Measurements from ENCODE around the gene NUDT14. TPM values are rescaled to one million over a fixed set of nuclear protein-coding genes. Genes with fewer than 3 reads are reported as not detected.

Gene NUDT14
- total and polyA plus RNA-seq, 2 of the 4 experiments (the other 2 are of a cell fraction) = 5.6 to 9.3 TPM

- H2AK5ac ChIP-seq (ENCODE audit: low read depth, low read length) = no peak overlapping the region
- H4K5ac ChIP-seq (ENCODE audit: low read depth, low read length) = no peak overlapping the region
- in situ Hi-C loops (cut with MboI; ENCODE audit: low sequenced_read_pairs) (no loop called here), intact Hi-C loops (cut with micrococcal nuclease) (no loop called here), dilution Hi-C loops (cut with HindIII; ENCODE audit: low sequenced_read_pairs, unreplicated experiment) (no loop called here)
- H3K18ac ChIP-seq (ENCODE audit: low read depth, low read length) = no peak overlapping the region
- H2AFZ ChIP-seq (replicated peaks; ENCODE audit: low read length, poor library complexity) = no peak overlapping the region
- ChIA-PET POLR2A (ENCODE audit: unreplicated experiment) (no interaction called here), CTCF (interaction anchor here (1.0 kb wide), 1 partner anchor 156 kb away, joined by 3 read pairs; no protein-coding TSS in a partner anchor)
- no peak overlapping the region for H3K4me3 ChIP-seq (ENCODE audit: insufficient read depth, low read depth, low read length)
- no peak overlapping the region for H3K9ac ChIP-seq (ENCODE audit: low read depth, low read length)
- no peak overlapping the region for H3K14ac ChIP-seq (replicated peaks; ENCODE audit: low read depth, low read length)
- H3K79me1 ChIP-seq (ENCODE audit: low read depth in 1 of 2, low read length in 2 of 2) = no peaks in the 10 kb centered on the region
- no peaks in the 10 kb centered on the region for H3K36me3 ChIP-seq (ENCODE audit: control insufficient read depth, insufficient read depth, low read length)
- H3K23ac ChIP-seq (ENCODE audit: low read depth, low read length) = no peak overlapping the region
- H3K56ac ChIP-seq (ENCODE audit: extremely low read depth, insufficient read depth, low read length) = no peak overlapping the region
- DNase-seq (no peak), ATAC-seq (ENCODE audit: low read depth) (no peak)
- H3K4me2 ChIP-seq (ENCODE audit: low read depth, low read length) = no peak overlapping the region
- BruUV-seq (replicated peaks) = no TSS peak
- H3K9me3 ChIP-seq (ENCODE audit: control insufficient read depth, insufficient read depth, low read length) = no peaks in the 10 kb centered on the region
- H3K27me3 ChIP-seq (ENCODE audit: control insufficient read depth, insufficient read depth, low read length) = peaks cover 44% of the 10 kb centered on the region
- no peak overlapping the region for H2BK5ac ChIP-seq (ENCODE audit: low read depth, low read length, poor library complexity, severe bottlenecking)
- no peak overlapping the region for H3K27ac ChIP-seq (ENCODE audit: insufficient read depth, low read length)
- no peak overlapping the region for H2BK20ac ChIP-seq (ENCODE audit: low read depth, low read length)
- H4K91ac ChIP-seq (ENCODE audit: insufficient read depth, low read depth, low read length) = no peak overlapping the region
- no peak overlapping the region for H3K4ac ChIP-seq (ENCODE audit: low read depth, low read length)
- no peaks in the 10 kb centered on the region for H3K9me1 ChIP-seq (ENCODE audit: insufficient read depth, low read length)
- no peak overlapping the region for H4K8ac ChIP-seq (ENCODE audit: low read depth in 2 of 2, low read length in 2 of 2)
- no peaks in the 10 kb centered on the region for H4K20me1 ChIP-seq (ENCODE audit: insufficient read depth, low read length)
- WGBS, 2 experiments (ENCODE audit: extremely low coverage in 2 of 2, insufficient read length in 1 of 2) = 45% methylated on average over 2 of the region's 25 CpGs; no CpG with 5 or more reads in 1 of the 2 experiments
- no peak for TF ChIP-seq NFE2L2 (IDR thresholded peaks at IDR 0.05; ENCODE audit: low read depth, low read length)
- TF ChIP-seq ELK1 (IDR thresholded peaks at IDR 0.05; ENCODE audit: borderline replicate concordance, low read depth, low read length) = no peak
- no peak for TF ChIP-seq CTCF (conservative IDR thresholded peaks at IDR 0.05; ENCODE audit: low read depth, low read length)
- TF ChIP-seq CEBPB (IDR thresholded peaks at IDR 0.05; ENCODE audit: low read depth, low read length) = no peak
- TF ChIP-seq MXI1 (IDR thresholded peaks at IDR 0.05; ENCODE audit: borderline replicate concordance, low read depth, low read length) = no peak
- no peak for TF ChIP-seq USF2 (IDR thresholded peaks at IDR 0.05; ENCODE audit: low read depth, low read length)
- TF ChIP-seq RFX5 (IDR thresholded peaks at IDR 0.05; ENCODE audit: low read depth, low read length) = no peak
- TF ChIP-seq RCOR1 (IDR thresholded peaks at IDR 0.05; ENCODE audit: insufficient replicate concordance, low read length) = no peak
- TF ChIP-seq MAFK (IDR thresholded peaks at IDR 0.05; ENCODE audit: low read depth, low read length) = no peak
- TF ChIP-seq CHD1 (IDR thresholded peaks at IDR 0.05; ENCODE audit: low read depth, low read length) = no peak
- TF ChIP-seq MAZ (IDR thresholded peaks at IDR 0.05; ENCODE audit: borderline replicate concordance, low read depth, low read length) = no peak
- no peak for TF ChIP-seq SMC3 (IDR thresholded peaks at IDR 0.05; ENCODE audit: low read depth, low read length)
- no peak for TF ChIP-seq BHLHE40 (IDR thresholded peaks at IDR 0.05; ENCODE audit: low read depth, low read length)
- no peak for TF ChIP-seq POLR2A (IDR thresholded peaks at IDR 0.05; ENCODE audit: low read depth, low read length)
- no peak for TF ChIP-seq FOS (IDR thresholded peaks at IDR 0.05; ENCODE audit: low read depth, low read length)
- no peak for TF ChIP-seq RAD21 (IDR thresholded peaks at IDR 0.05; ENCODE audit: low read length)
- H2BK15ac ChIP-seq (ENCODE audit: low read depth, low read length) = no peak overlapping the region
- H2BK120ac ChIP-seq (ENCODE audit: low read depth, low read length) = no peak overlapping the region
- H2AK9ac ChIP-seq (replicated peaks; ENCODE audit: low read depth, low read length, poor library complexity) = no peak overlapping the region
- H3K4me1 ChIP-seq (ENCODE audit: control insufficient read depth, insufficient read depth, low read length) = peaks cover 10% of the 10 kb centered on the region; the same call in 1 of the 2 replicates
Observed at GRCh38 chr14:105195522-105196264, 14.6 kb upstream of the NUDT14 start.
